ENCODE data around the gene PRR20G. TPM values are rescaled to one million over a fixed set of nuclear protein-coding genes. Genes with fewer than 3 reads are reported as not detected.
"Not testable (repeated sequence)": the region's sequence is repeated elsewhere in the genome, so short reads cannot be mapped to it uniquely, and the experiment has no call there.

PRR20G gene
- not detected for total RNA-seq
- long read RNA-seq, donor 1, result 0 reads
- long read RNA-seq, donor 2, result 0 reads

GRCh38 chr3:127287840-127288239 lies at the start of gene PRR20G:
PRR20G (minus strand) TSS chr3:127288046; CDS start chr3:127287365, 681 bp downstream.
- intact Hi-C loops (cut with DNase I), result no loop called here
- peak; percentile 81 for DNase-seq (ENCODE audit: low spot score)

- intact Hi-C loops (cut with DNase I), result no loop called here
Measured at GRCh38 chr3:127337001-127337400, 49.2 kb upstream of the PRR20G start.

GRCh38 chr3:127336101-127336500 lies 48.3 kb upstream of the PRR20G start:
- intact Hi-C loops (cut with DNase I), result no loop called here
- no peak for DNase-seq (ENCODE audit: low spot score)

More at GRCh38 chr3:127337001-127337400, 49.2 kb upstream of the PRR20G start:
- no peak for DNase-seq (ENCODE audit: low spot score)

GRCh38 chr3:127330385-127330784 lies 42.5 kb upstream of the PRR20G start:
- intact Hi-C loops (cut with DNase I), result no loop called here
- DNase-seq (ENCODE audit: low spot score), result no peak

GRCh38 chr3:127329631-127330285 lies 41.9 kb upstream of the PRR20G start:
- intact Hi-C loops (cut with DNase I), result no loop called here
- DNase-seq (ENCODE audit: low spot score), result no peak

GRCh38 chr3:127328421-127328820 lies 40.6 kb upstream of the PRR20G start:
- intact Hi-C loops (cut with DNase I), result no loop called here
- no peak for DNase-seq (ENCODE audit: low spot score)

GRCh38 chr3:127326341-127326740 lies 38.5 kb upstream of the PRR20G start:
- intact Hi-C loops (cut with DNase I), result no loop called here
- DNase-seq (ENCODE audit: low spot score), result no peak

GRCh38 chr3:127325629-127325961 lies 37.7 kb upstream of the PRR20G start:
- intact Hi-C loops (cut with DNase I), result no loop called here
- DNase-seq (ENCODE audit: low spot score), result peak; percentile 93

GRCh38 chr3:127324913-127325628 lies 37.2 kb upstream of the PRR20G start:
- DNase-seq (ENCODE audit: low spot score), result no peak
- intact Hi-C loops (cut with DNase I), result no loop called here

GRCh38 chr3:127324076-127324475 lies 36.2 kb upstream of the PRR20G start:
- DNase-seq (ENCODE audit: low spot score), result no peak
- intact Hi-C loops (cut with DNase I), result no loop called here

- intact Hi-C loops (cut with DNase I), result no loop called here
- DNase-seq (ENCODE audit: low spot score), result no peak
Measured at GRCh38 chr3:127323581-127323980, 35.7 kb upstream of the PRR20G start.

GRCh38 chr3:127321371-127321770 lies 33.5 kb upstream of the PRR20G start:
- DNase-seq (ENCODE audit: low spot score), result no peak
- intact Hi-C loops (cut with DNase I), result no loop called here

GRCh38 chr3:127320529-127321121 lies 32.8 kb upstream of the PRR20G start:
- intact Hi-C loops (cut with DNase I), result no loop called here

GRCh38 chr3:127316685-127317084 lies 28.8 kb upstream of the PRR20G start:
- DNase-seq (ENCODE audit: low spot score), result no peak
- intact Hi-C loops (cut with DNase I), result no loop called here

More at GRCh38 chr3:127320529-127321121, 32.8 kb upstream of the PRR20G start:
- DNase-seq (ENCODE audit: low spot score), result no peak

GRCh38 chr3:127312818-127313217 lies 25.0 kb upstream of the PRR20G start:
- no peak for DNase-seq (ENCODE audit: low spot score)
- intact Hi-C loops (cut with DNase I), result no loop called here

GRCh38 chr3:127308821-127309220 lies 21.0 kb upstream of the PRR20G start:
- intact Hi-C loops (cut with DNase I); DNase-seq (ENCODE audit: low spot score): not testable (repeated sequence)

- intact Hi-C loops (cut with DNase I), result no loop called here
- no peak for DNase-seq (ENCODE audit: low spot score)
Measured at GRCh38 chr3:127307916-127308315, 20.1 kb upstream of the PRR20G start.

GRCh38 chr3:127307112-127307835 lies 19.4 kb upstream of the PRR20G start:
- no peak for DNase-seq (ENCODE audit: low spot score)
- intact Hi-C loops (cut with DNase I), result no loop called here

GRCh38 chr3:127306361-127307111 lies 18.7 kb upstream of the PRR20G start:
- DNase-seq (ENCODE audit: low spot score), result no peak
- intact Hi-C loops (cut with DNase I), result no loop called here
